H1 (cell line): Measurements from ENCODE around the gene COL19A1. TPM values are rescaled to one million over a fixed set of nuclear protein-coding genes. Genes with fewer than 3 reads are reported as not detected.

Source experiments
- CTCF ChIA-PET: fragments of 300-600 bp; sonication (Branson Sonifier 250); formaldehyde crosslinking; loops from one replicate; lab custom pipeline; 2021; ENCODE audit not compliant: partially characterized antibody; lab: Charles Lee
- POLR2A ChIA-PET: fragments of 300-600 bp; sonication (Branson Sonifier 250); formaldehyde crosslinking; loops from one replicate; lab custom pipeline; 2021; ENCODE audit warnings: inconsistent platforms; ENCODE audit not compliant: partially characterized antibody; lab: Charles Lee
- DNase-seq, 2 experiments: peaks; one replicate each; pipeline versions ENCODE4 v3.0.0 to v3.0.0-alpha.2; 2010 to 2022; ENCODE audit warnings: low spot score in 2 of 2, low read depth in 1 of 2, mixed read lengths in 1 of 2
- FAIRE-seq: peaks from 2 replicates; lab custom pipeline; 2011; peaks lifted over from hg19 to GRCh38; lab: Jason Lieb, UNC
- H2AFZ ChIP-seq: 2 replicates; pipeline ENCODE4 v1.8.1; 2012; ENCODE audit warnings: low read length, inconsistent platforms
- H2AK5ac ChIP-seq: 2 replicates; pipeline ENCODE4 v1.6.1; 2013; ENCODE audit warnings: low read depth, low read length
- H2BK120ac ChIP-seq: replicated peaks from 2 replicates; pipeline ENCODE3; 2013; ENCODE audit warnings: low read depth, low read length, inconsistent platforms
- H2BK12ac ChIP-seq: 2 replicates; pipeline ENCODE4 v1.6.1; 2013; ENCODE audit warnings: low read depth, low read length
- H2BK15ac ChIP-seq: 2 replicates; pipeline ENCODE4 v1.6.1; 2013; ENCODE audit warnings: low read length
- H2BK20ac ChIP-seq: 2 replicates; pipeline ENCODE4 v1.6.1; 2013; ENCODE audit warnings: low read length
- H2BK5ac ChIP-seq: 2 replicates; pipeline ENCODE4 v1.6.1; 2013; ENCODE audit warnings: low read depth, low read length
- H3K14ac ChIP-seq: 2 replicates; pipeline ENCODE4 v1.6.1; 2013; ENCODE audit warnings: inconsistent platforms; ENCODE audit not compliant: insufficient read length
- H3K18ac ChIP-seq: 2 replicates; pipeline ENCODE4 v1.6.1; 2013; ENCODE audit warnings: low read length; ENCODE audit errors: extremely low read depth
- H3K23ac ChIP-seq: 2 replicates; pipeline ENCODE4 v1.6.1; 2013; ENCODE audit warnings: inconsistent platforms; ENCODE audit not compliant: insufficient read length
- H3K23me2 ChIP-seq: 2 replicates; pipeline ENCODE4 v1.6.1; 2013; ENCODE audit warnings: low read depth, low read length
- H3K27ac ChIP-seq: 2 replicates; pipeline ENCODE4 v1.6.1; 2011; ENCODE audit warnings: low read depth, low read length, inconsistent platforms
- H3K27me3 ChIP-seq, 4 experiments: replicated peaks in 1 of 4; 1 replicate in 1 of 4; 2 replicates in 3 of 4; pipeline versions ENCODE4 v1.6.1 to v1.8.1; 2011 to 2013; ENCODE audit warnings: low read length in 3 of 4, mild to moderate bottlenecking in 3 of 4, inconsistent platforms in 2 of 4, mixed read lengths in 2 of 4, moderate library complexity in 1 of 4; ENCODE audit not compliant: control insufficient read depth in 3 of 4, insufficient read depth in 3 of 4; ENCODE audit errors: extremely low read depth in 1 of 4
- H3K36me3 ChIP-seq, 4 experiments: 2 replicates each; pipeline versions ENCODE4 v1.6.1 to v1.8.1; 2011 to 2013; ENCODE audit warnings: mild to moderate bottlenecking in 4 of 4, low read length in 3 of 4, moderate library complexity in 2 of 4, control low read depth in 1 of 4, inconsistent platforms in 1 of 4; ENCODE audit not compliant: insufficient read depth in 4 of 4, control insufficient read depth in 2 of 4
- H3K4ac ChIP-seq: replicated peaks from 2 replicates; pipeline ENCODE3; 2013; ENCODE audit warnings: low read length, low read depth, mixed read lengths, inconsistent platforms; ENCODE audit not compliant: insufficient read length
- H3K4me1 ChIP-seq, 4 experiments: replicated peaks in 1 of 4; 1 replicate in 1 of 4; 2 replicates in 3 of 4; pipeline versions ENCODE4 v1.6.1 to v1.8.1; 2011 to 2013; ENCODE audit warnings: low read length in 3 of 4, inconsistent platforms in 2 of 4, mixed read lengths in 1 of 4; ENCODE audit not compliant: insufficient read depth in 4 of 4, control insufficient read depth in 3 of 4
- H3K4me2 ChIP-seq, 2 experiments: 2 replicates each; pipeline versions ENCODE4 v1.6.1 to v1.8.1; 2011 to 2013; ENCODE audit warnings: low read depth in 2 of 2, low read length in 2 of 2, control low read depth in 1 of 2, inconsistent platforms in 1 of 2, mild to moderate bottlenecking in 1 of 2; ENCODE audit not compliant: insufficient read depth in 1 of 2
- H3K4me3 ChIP-seq, 4 experiments: fragments of 200-600, 300-600 bp in 1 of 4; sonication (generic), shearing (Covaris generic), sonication (Bioruptor Twin) in 1 of 4; 2 replicates each; pipeline versions ENCODE4 v1.5.1 to v1.8.1; 2011 to 2016; ENCODE audit warnings: low read length in 4 of 4, low read depth in 3 of 4, control low read depth in 2 of 4, inconsistent platforms in 2 of 4, mild to moderate bottlenecking in 2 of 4, mixed read lengths in 1 of 4, moderate library complexity in 1 of 4; ENCODE audit not compliant: insufficient read depth in 2 of 4; ENCODE audit errors: extremely low read depth in 1 of 4
- H3K56ac ChIP-seq: replicated peaks from 2 replicates; pipeline ENCODE3; 2013; ENCODE audit warnings: low read depth, mild to moderate bottlenecking, mixed read lengths, low read length, inconsistent platforms; ENCODE audit not compliant: insufficient read length
- H3K79me1 ChIP-seq: 2 replicates; pipeline ENCODE4 v1.6.1; 2013; ENCODE audit warnings: low read depth, low read length, control low read depth
- H3K79me2 ChIP-seq, 2 experiments: 2 replicates each; pipeline versions ENCODE4 v1.6.1 to v1.8.1; 2012 to 2013; ENCODE audit warnings: low read length in 2 of 2, mild to moderate bottlenecking in 2 of 2, inconsistent platforms in 1 of 2; ENCODE audit not compliant: insufficient read depth in 2 of 2, control insufficient read depth in 1 of 2
- H3K9ac ChIP-seq, 4 experiments: replicated peaks in 1 of 4; 1 replicate in 1 of 4; 2 replicates in 3 of 4; pipeline versions ENCODE4 v1.6.1 to v1.8.1; 2011 to 2013; ENCODE audit warnings: low read depth in 3 of 4, low read length in 3 of 4, control low read depth in 2 of 4, mild to moderate bottlenecking in 2 of 4, moderate library complexity in 2 of 4, inconsistent platforms in 1 of 4; ENCODE audit errors: extremely low read depth in 1 of 4
- H3K9me3 ChIP-seq, 2 experiments: 2 replicates each; pipeline versions ENCODE4 v1.6.1 to v1.8.1; 2012 to 2013; ENCODE audit warnings: mild to moderate bottlenecking in 2 of 2, moderate library complexity in 2 of 2, control low read depth in 1 of 2, inconsistent platforms in 1 of 2, low read depth in 1 of 2, low read length in 1 of 2, mixed read lengths in 1 of 2; ENCODE audit not compliant: insufficient read depth in 2 of 2
- H4K20me1 ChIP-seq, 2 experiments: replicated peaks in 1 of 2; 2 replicates each; pipeline versions ENCODE3 to v1.8.1; 2011 to 2013; ENCODE audit warnings: inconsistent platforms in 2 of 2, low read length in 2 of 2, mild to moderate bottlenecking in 1 of 2; ENCODE audit not compliant: insufficient read depth in 2 of 2, control insufficient read depth in 1 of 2
- H4K5ac ChIP-seq: 2 replicates; pipeline ENCODE4 v1.6.1; 2013; ENCODE audit warnings: low read length, low read depth, mixed read lengths, inconsistent platforms; ENCODE audit not compliant: insufficient read length
- H4K8ac ChIP-seq: 2 replicates; pipeline ENCODE4 v1.8.0; 2013; ENCODE audit warnings: mild to moderate bottlenecking, moderate library complexity, low read length, inconsistent platforms; ENCODE audit not compliant: insufficient read depth; ENCODE audit errors: extremely low read depth
- H4K91ac ChIP-seq: replicated peaks from 2 replicates; pipeline ENCODE3; 2013; ENCODE audit warnings: low read length, mixed read lengths, inconsistent platforms; ENCODE audit not compliant: insufficient read length
- CBX5 ChIP-seq: fragments of 300-800, 300-1000 bp; sonication (generic); IDR thresholded peaks from 2 replicates; pipeline ENCODE4 v1.7.1; 2016; ENCODE audit warnings: antibody characterized with exemption, low read length, low read depth
- CBX8 ChIP-seq: fragments of 300-800, 300-1000 bp; sonication (generic); IDR thresholded peaks from 2 replicates; pipeline ENCODE4 v1.7.1; 2016; ENCODE audit warnings: low read depth, low read length, borderline replicate concordance
- CHD2 ChIP-seq: IDR thresholded peaks from 2 replicates; pipeline ENCODE4 v1.6.1; 2012; ENCODE audit warnings: low read length, improper control_type of control experiment
- KDM5A ChIP-seq: fragments of 200-600 bp; IDR thresholded peaks from 2 replicates; pipeline ENCODE4 v1.7.1; 2012; ENCODE audit warnings: mild to moderate bottlenecking, low read length, inconsistent platforms, mixed read lengths
- NANOG ChIP-seq: IDR thresholded peaks from 2 replicates; pipeline ENCODE4 v1.6.1; 2011; ENCODE audit warnings: low read length, low read depth, mild to moderate bottlenecking, inconsistent platforms; ENCODE audit not compliant: insufficient read depth, poor library complexity, severe bottlenecking
- POLR2AphosphoS5 ChIP-seq: IDR thresholded peaks from 2 replicates; pipeline ENCODE4 v1.6.1; 2011; ENCODE audit warnings: low read depth, low read length
- SIRT6 ChIP-seq: IDR thresholded peaks from one replicate; pipeline ENCODE4 v1.7.1; 2012; ENCODE audit warnings: low read length, inconsistent platforms
- TAF1 ChIP-seq: IDR thresholded peaks from 2 replicates; pipeline ENCODE4 v1.6.1; 2011; ENCODE audit warnings: mild to moderate bottlenecking, low read depth, low read length
- YY1 ChIP-seq: IDR thresholded peaks from 2 replicates; pipeline ENCODE4 v1.6.1; 2011; ENCODE audit warnings: low read depth, mild to moderate bottlenecking, low read length
- WGBS, 2 experiments: shearing (Covaris generic) in 1 of 2; methylation state at CpG; one replicate each; pipeline versions ENCODE4 v1.1.6 to v1.1.7; 2013 to 2015; ENCODE audit warnings: low lambda C conversion rate in 2 of 2, mixed read lengths in 2 of 2, inconsistent platforms in 1 of 2, low coverage in 1 of 2, missing lambda C conversion rate in 1 of 2; ENCODE audit not compliant: insufficient replicate concordance in 2 of 2, insufficient coverage in 1 of 2, insufficient read length in 1 of 2; ENCODE audit errors: extremely low coverage in 1 of 2, missing lambda C conversion rate in 1 of 2; 5-methylcytosine and 5-hydroxymethylcytosine counted together
- polyA plus RNA-seq, 7 experiments: library from polyadenylated mRNA; depleted of rRNA in 3 of 7; stranded (reverse) in 5 of 7; unstranded in 2 of 7; fragments of >200 nt in 5 of 7; fragments of 200-250 nt in 2 of 7; gene quantifications; 1 replicate in 5 of 7; 2 replicates in 1 of 7; 4 replicates in 1 of 7; pipeline versions ENCODE4 v1.2.1 to v1.2.3, GENCODE V29; 2011 to 2013; ENCODE audit warnings: missing spikeins in 2 of 7, mixed read lengths in 2 of 7
- total RNA-seq: library from RNA; stranded (reverse); fragmentation: NEBNext Ultra II Directional; extraction: Animal tissue kit (Norgen Biotek cat#: 25700); gene quantifications from 2 replicates; pipeline ENCODE4 v1.2.1, GENCODE V29; 2021

COL19A1 gene
- total and polyA plus RNA-seq, 2 of the 8 experiments (the other 6 are each of a cell fraction or from before 2014, with no cell fraction given) = not detected

- WGBS, 2 experiments = 100% methylated on average over 1 of the region's 1 CpG; no CpG with 5 or more reads in 1 of the 2 experiments
- H3K9me3 ChIP-seq = no peaks in the 10 kb centered on the region
These were observed 51.5 kb downstream of the COL19A1 start for GRCh38 chr6:69917834-69918233.

More at GRCh38 chr6:69917834-69918233, 51.5 kb downstream of the COL19A1 start:
- TF ChIP-seq NANOG (no peak), YY1 (no peak), KDM5A (no peak), CBX5 (no peak), SIRT6 (no peak), CBX8 (no peak), CHD2 (no peak), POLR2AphosphoS5 (no peak), TAF1 (no peak)
- FAIRE-seq (no peak), DNase-seq (no peak)
- no peak overlapping the region for H3K4me2 ChIP-seq
- H2AFZ ChIP-seq = peak overlapping the region; percentile 96
- no peaks in the 10 kb centered on the region for H3K79me1 ChIP-seq
- no peak overlapping the region for H3K4me3 ChIP-seq
- H3K14ac ChIP-seq = no peak overlapping the region
- H3K27me3 ChIP-seq = no peaks in the 10 kb centered on the region
- H2BK20ac ChIP-seq = no peak overlapping the region
- no peak overlapping the region for H3K4ac ChIP-seq
- no peaks in the 10 kb centered on the region for H4K20me1 ChIP-seq
- ChIA-PET CTCF (no interaction called here), POLR2A (interaction anchor here (0.9 kb wide), 1 partner anchor 20 kb away, joined by 3 read pairs; no protein-coding TSS in a partner anchor)
- H4K8ac ChIP-seq = no peak overlapping the region
- H2BK5ac ChIP-seq = no peak overlapping the region
- no peak overlapping the region for H2AK5ac ChIP-seq
- H4K5ac ChIP-seq = no peak overlapping the region
- no peak overlapping the region for H3K18ac ChIP-seq
- H3K4me1 ChIP-seq = no peaks in the 10 kb centered on the region
- no peaks in the 10 kb centered on the region for H3K36me3 ChIP-seq
- H2BK120ac ChIP-seq = no peak overlapping the region
- H3K79me2 ChIP-seq = no peaks in the 10 kb centered on the region
- H2BK15ac ChIP-seq = no peak overlapping the region
- H4K91ac ChIP-seq = no peak overlapping the region
- no peak overlapping the region for H3K27ac ChIP-seq
- no peaks in the 10 kb centered on the region for H3K23me2 ChIP-seq
- H3K56ac ChIP-seq = no peak overlapping the region
- no peak overlapping the region for H3K23ac ChIP-seq
- no peak overlapping the region for H2BK12ac ChIP-seq
- H3K9ac ChIP-seq = no peak overlapping the region
